Neural cell (in vitro differentiated cells): ENCODE data around the gene MUL1.

ENCODE experiments used
- EP300 ChIP-seq: fragments of 450-650 bp; conservative IDR thresholded peaks from 2 replicates; pipeline ENCODE4 v1.6.1; 2014; ENCODE audit warnings: antibody characterized with exemption, mild to moderate bottlenecking, moderate library complexity; ENCODE audit not compliant: poor library complexity, severe bottlenecking
- EZH2 ChIP-seq: fragments of 200-600, 300-800 bp; shearing (Covaris generic), sonication (generic); IDR thresholded peaks from 2 replicates; pipeline ENCODE4 v1.6.1; 2014; ENCODE audit warnings: antibody characterized with exemption, low read length, borderline replicate concordance, mild to moderate bottlenecking; ENCODE audit not compliant: insufficient read depth, poor library complexity, severe bottlenecking
- POLR2AphosphoS5 ChIP-seq: IDR thresholded peaks from 2 replicates; pipeline ENCODE4 v1.6.1; 2012
- RAD21 ChIP-seq: fragments of 450-650 bp; conservative IDR thresholded peaks from 2 replicates; pipeline ENCODE4 v1.6.1; 2014; ENCODE audit warnings: antibody characterized with exemption, mild to moderate bottlenecking, moderate library complexity
- SMC3 ChIP-seq: fragments of 450-650 bp; conservative IDR thresholded peaks from 2 replicates; pipeline ENCODE4 v1.6.1; 2014; ENCODE audit warnings: antibody characterized with exemption, mild to moderate bottlenecking, moderate library complexity; ENCODE audit not compliant: poor library complexity
- TAF1 ChIP-seq: IDR thresholded peaks from 2 replicates; pipeline ENCODE4 v1.6.1; 2012; ENCODE audit warnings: low read depth
- TF ChIP-seq, protein P1 (sequence below): IDR thresholded peaks from 2 replicates; pipeline ENCODE4 v1.6.1; 2012; ENCODE audit warnings: borderline replicate concordance
- TF ChIP-seq, protein P2 (sequence below): fragments of 450-650 bp; IDR thresholded peaks from 2 replicates; pipeline ENCODE4 v1.5.1; 2014; ENCODE audit warnings: antibody characterized with exemption, mild to moderate bottlenecking, moderate library complexity; ENCODE audit not compliant: poor library complexity, severe bottlenecking

DNA sequence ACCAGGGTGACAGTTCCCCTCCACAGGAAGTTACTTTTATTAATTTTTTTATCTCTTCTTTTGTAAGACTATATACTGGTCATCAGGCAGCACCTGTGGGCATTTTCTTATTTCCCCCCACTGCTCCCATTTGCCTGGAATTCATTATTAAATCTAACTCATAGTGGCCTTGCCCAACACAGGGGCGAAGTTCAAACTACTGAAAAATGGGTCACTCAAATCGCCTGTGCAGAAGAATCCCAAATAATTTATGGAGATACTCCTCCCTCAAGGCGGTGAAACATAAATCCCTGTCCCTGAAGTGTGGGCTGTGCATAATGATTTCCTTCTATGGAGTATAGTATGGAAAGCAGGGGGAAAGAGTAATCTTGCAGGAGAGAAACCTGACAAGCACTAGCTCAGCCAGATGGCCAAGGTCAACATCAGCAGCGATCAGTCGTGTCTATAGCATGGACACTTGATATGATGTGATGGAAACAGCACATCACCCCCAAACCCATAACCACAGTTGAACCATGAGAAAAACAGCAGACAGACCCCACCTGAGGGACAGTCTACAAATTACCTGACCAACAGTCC lies 29.8 kb downstream of the MUL1 start:
- TF ChIP-seq, protein P1, sequence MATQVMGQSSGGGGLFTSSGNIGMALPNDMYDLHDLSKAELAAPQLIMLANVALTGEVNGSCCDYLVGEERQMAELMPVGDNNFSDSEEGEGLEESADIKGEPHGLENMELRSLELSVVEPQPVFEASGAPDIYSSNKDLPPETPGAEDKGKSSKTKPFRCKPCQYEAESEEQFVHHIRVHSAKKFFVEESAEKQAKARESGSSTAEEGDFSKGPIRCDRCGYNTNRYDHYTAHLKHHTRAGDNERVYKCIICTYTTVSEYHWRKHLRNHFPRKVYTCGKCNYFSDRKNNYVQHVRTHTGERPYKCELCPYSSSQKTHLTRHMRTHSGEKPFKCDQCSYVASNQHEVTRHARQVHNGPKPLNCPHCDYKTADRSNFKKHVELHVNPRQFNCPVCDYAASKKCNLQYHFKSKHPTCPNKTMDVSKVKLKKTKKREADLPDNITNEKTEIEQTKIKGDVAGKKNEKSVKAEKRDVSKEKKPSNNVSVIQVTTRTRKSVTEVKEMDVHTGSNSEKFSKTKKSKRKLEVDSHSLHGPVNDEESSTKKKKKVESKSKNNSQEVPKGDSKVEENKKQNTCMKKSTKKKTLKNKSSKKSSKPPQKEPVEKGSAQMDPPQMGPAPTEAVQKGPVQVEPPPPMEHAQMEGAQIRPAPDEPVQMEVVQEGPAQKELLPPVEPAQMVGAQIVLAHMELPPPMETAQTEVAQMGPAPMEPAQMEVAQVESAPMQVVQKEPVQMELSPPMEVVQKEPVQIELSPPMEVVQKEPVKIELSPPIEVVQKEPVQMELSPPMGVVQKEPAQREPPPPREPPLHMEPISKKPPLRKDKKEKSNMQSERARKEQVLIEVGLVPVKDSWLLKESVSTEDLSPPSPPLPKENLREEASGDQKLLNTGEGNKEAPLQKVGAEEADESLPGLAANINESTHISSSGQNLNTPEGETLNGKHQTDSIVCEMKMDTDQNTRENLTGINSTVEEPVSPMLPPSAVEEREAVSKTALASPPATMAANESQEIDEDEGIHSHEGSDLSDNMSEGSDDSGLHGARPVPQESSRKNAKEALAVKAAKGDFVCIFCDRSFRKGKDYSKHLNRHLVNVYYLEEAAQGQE, result no peak
- TF ChIP-seq, protein P2, sequence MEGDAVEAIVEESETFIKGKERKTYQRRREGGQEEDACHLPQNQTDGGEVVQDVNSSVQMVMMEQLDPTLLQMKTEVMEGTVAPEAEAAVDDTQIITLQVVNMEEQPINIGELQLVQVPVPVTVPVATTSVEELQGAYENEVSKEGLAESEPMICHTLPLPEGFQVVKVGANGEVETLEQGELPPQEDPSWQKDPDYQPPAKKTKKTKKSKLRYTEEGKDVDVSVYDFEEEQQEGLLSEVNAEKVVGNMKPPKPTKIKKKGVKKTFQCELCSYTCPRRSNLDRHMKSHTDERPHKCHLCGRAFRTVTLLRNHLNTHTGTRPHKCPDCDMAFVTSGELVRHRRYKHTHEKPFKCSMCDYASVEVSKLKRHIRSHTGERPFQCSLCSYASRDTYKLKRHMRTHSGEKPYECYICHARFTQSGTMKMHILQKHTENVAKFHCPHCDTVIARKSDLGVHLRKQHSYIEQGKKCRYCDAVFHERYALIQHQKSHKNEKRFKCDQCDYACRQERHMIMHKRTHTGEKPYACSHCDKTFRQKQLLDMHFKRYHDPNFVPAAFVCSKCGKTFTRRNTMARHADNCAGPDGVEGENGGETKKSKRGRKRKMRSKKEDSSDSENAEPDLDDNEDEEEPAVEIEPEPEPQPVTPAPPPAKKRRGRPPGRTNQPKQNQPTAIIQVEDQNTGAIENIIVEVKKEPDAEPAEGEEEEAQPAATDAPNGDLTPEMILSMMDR, result no peak
- TF ChIP-seq TAF1 (no peak), SMC3 (no peak), EP300 (no peak), EZH2 (no peak), POLR2AphosphoS5 (no peak), RAD21 (no peak)
